Measurements from ENCODE around the gene AKAP13.

The AKAP13 gene

GRCh38 chr15:85741662-85742061 lies 361.3 kb downstream of the AKAP13 start:
- no peak overlapping the region for H3K4me3 ChIP-seq (ENCODE audit: control insufficient read depth, low read depth, low read length)
- DNase-seq (ENCODE audit: low read depth): no peak
- TF ChIP-seq CTCF (IDR thresholded peaks at IDR 0.05; ENCODE audit: control insufficient read depth, insufficient read depth, low read depth, low read length, missing control alignments): no peak

DNA sequence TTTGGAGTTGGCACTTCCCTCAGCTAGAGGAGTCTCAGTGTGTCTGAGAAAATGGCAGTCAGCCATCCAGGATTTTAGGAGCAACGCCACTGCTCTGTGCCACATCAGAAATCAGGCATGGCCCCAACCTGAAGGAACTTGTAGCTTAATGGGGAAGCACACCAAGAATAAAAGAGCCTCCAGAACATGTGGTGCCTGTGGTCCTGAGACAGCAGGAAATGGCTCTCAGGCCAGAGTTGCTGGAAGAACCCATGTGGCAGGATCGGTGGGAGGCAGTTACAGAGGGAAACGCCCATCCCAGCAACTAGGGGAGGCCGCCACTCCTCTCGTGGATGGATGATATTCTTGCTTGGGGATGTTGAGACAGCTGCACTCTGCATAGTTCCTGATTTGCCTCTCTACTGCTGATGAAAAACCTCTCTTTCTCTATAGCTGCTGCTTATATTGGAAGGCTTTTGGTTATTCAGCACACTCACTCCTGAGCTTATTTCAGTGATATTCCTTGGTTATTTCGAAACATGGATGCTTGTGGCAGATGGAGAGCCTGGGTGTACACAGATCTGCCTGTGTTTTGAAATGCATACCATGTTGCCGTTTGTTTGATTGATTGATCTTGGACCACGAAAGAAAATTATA lies 361.9 kb downstream of the AKAP13 start:
- DNase-seq (ENCODE audit: low read depth): no peak
- no peak for TF ChIP-seq CTCF (IDR thresholded peaks at IDR 0.05; ENCODE audit: control insufficient read depth, insufficient read depth, low read depth, low read length, missing control alignments)
- H3K4me3 ChIP-seq (ENCODE audit: control insufficient read depth, low read depth, low read length): no peak overlapping the region

GRCh38 chr15:85743392-85744055 lies 363.1 kb downstream of the AKAP13 start:
- H3K4me3 ChIP-seq (ENCODE audit: control insufficient read depth, low read depth, low read length): no peak overlapping the region
- TF ChIP-seq CTCF (IDR thresholded peaks at IDR 0.05; ENCODE audit: control insufficient read depth, insufficient read depth, low read depth, low read length, missing control alignments): no peak
- no peak for DNase-seq (ENCODE audit: low read depth)

- H3K4me3 ChIP-seq (ENCODE audit: control insufficient read depth, low read depth, low read length): no peak overlapping the region
- TF ChIP-seq CTCF (IDR thresholded peaks at IDR 0.05; ENCODE audit: control insufficient read depth, insufficient read depth, low read depth, low read length, missing control alignments): no peak
- DNase-seq (ENCODE audit: low read depth): no peak
Measured at GRCh38 chr15:85744579-85744978, 364.2 kb downstream of the AKAP13 start.

DNA sequence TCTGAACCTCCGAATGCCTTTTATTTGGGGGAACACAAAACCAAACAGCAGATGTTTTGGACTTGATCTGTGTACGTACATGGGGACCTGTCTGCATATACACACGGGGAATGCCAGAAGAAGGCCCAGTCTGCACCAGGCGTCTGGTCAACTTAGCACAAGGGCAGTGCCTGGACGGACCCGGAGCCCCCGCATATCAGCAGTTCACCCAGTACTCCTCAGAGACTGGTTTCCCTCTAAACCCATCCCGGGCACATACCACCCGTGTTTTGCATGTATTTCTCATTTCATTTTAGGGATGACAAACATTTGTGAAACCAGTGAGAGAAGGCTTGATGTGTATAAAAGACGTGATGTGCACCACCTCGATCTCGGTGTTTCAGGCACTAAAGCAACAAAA lies 364.6 kb downstream of the AKAP13 start:
- TF ChIP-seq CTCF (IDR thresholded peaks at IDR 0.05; ENCODE audit: control insufficient read depth, insufficient read depth, low read depth, low read length, missing control alignments): no peak
- H3K4me3 ChIP-seq (ENCODE audit: control insufficient read depth, low read depth, low read length): no peak overlapping the region
- no peak for DNase-seq (ENCODE audit: low read depth)

- no peak for DNase-seq (ENCODE audit: low read depth)
- H3K4me3 ChIP-seq (ENCODE audit: control insufficient read depth, low read depth, low read length): no peak overlapping the region
- no peak for TF ChIP-seq CTCF (IDR thresholded peaks at IDR 0.05; ENCODE audit: control insufficient read depth, insufficient read depth, low read depth, low read length, missing control alignments)
Measured at GRCh38 chr15:85745525-85746150, 365.2 kb downstream of the AKAP13 start.
